ENCODE data around the gene KCNT1.
"Not testable (repeated sequence)": the region's sequence is repeated elsewhere in the genome, so short reads cannot be mapped to it uniquely, and the experiment has no call there.

Gene KCNT1

GRCh38 chr9:135701959-135702721 is at the start of gene KCNT1:
Gene KCNT1, plus strand, starts transcription at chr9:135702185. Its CDS starts 74 bp downstream, at chr9:135702259.
- no peak for DNase-seq (ENCODE audit: low read depth in 2 of 2)

- no peak for DNase-seq (ENCODE audit: low read depth in 2 of 2)
Measured at GRCh38 chr9:135655317-135655716, 46.7 kb upstream of the KCNT1 start.

GRCh38 chr9:135657416-135657815 is 44.6 kb upstream of the KCNT1 start:
- DNase-seq (ENCODE audit: low read depth in 2 of 2) = no peak

GRCh38 chr9:135659252-135659651 is 42.7 kb upstream of the KCNT1 start:
- no peak for DNase-seq (ENCODE audit: low read depth in 2 of 2)

GRCh38 chr9:135660407-135660806 is 41.6 kb upstream of the KCNT1 start:
- DNase-seq (ENCODE audit: low read depth in 2 of 2) = no peak

- no peak for DNase-seq (ENCODE audit: low read depth in 2 of 2)
Measured at GRCh38 chr9:135661816-135662560, 40.0 kb upstream of the KCNT1 start.

GRCh38 chr9:135662758-135663450 is 39.1 kb upstream of the KCNT1 start, which contains the start of gene LCN9:
Gene LCN9, plus strand, starts transcription at chr9:135663309. Its CDS starts 13 bp downstream, at chr9:135663322.
- DNase-seq (ENCODE audit: low read depth in 2 of 2) = no peak

GRCh38 chr9:135663451-135663770 is 38.6 kb upstream of the KCNT1 start:
- DNase-seq (ENCODE audit: low read depth in 2 of 2) = no peak

GRCh38 chr9:135663857-135664256 is 38.1 kb upstream of the KCNT1 start:
- no peak for DNase-seq (ENCODE audit: low read depth in 2 of 2)

GRCh38 chr9:135664266-135664665 is 37.7 kb upstream of the KCNT1 start:
- DNase-seq (ENCODE audit: low read depth in 2 of 2) = no peak

GRCh38 chr9:135664801-135665794 is 36.9 kb upstream of the KCNT1 start:
- no peak for DNase-seq (ENCODE audit: low read depth in 2 of 2)

- DNase-seq (ENCODE audit: low read depth in 2 of 2) = no peak
Measured at GRCh38 chr9:135665795-135666189, 36.2 kb upstream of the KCNT1 start.

- DNase-seq (ENCODE audit: low read depth in 2 of 2) = no peak
Measured at GRCh38 chr9:135666534-135667462, 35.2 kb upstream of the KCNT1 start.

GRCh38 chr9:135667463-135668001 is 34.5 kb upstream of the KCNT1 start:
- no peak for DNase-seq (ENCODE audit: low read depth in 2 of 2)

- not testable (repeated sequence) for DNase-seq (ENCODE audit: low read depth in 2 of 2)
Measured at GRCh38 chr9:135669018-135669417, 33.0 kb upstream of the KCNT1 start.

GRCh38 chr9:135669616-135670285 is 32.2 kb upstream of the KCNT1 start:
- no peak for DNase-seq (ENCODE audit: low read depth in 2 of 2)

GRCh38 chr9:135670721-135671590 is 31.0 kb upstream of the KCNT1 start:
- DNase-seq (ENCODE audit: low read depth in 2 of 2) = no peak

GRCh38 chr9:135671591-135672041 is 30.4 kb upstream of the KCNT1 start:
- DNase-seq (ENCODE audit: low read depth in 2 of 2) = no peak

Data from activated CD8-positive, alpha-beta memory T cell treated with anti-CD3 and anti-CD28 coated beads for 4 hours (primary cell).